Panc1 (cell line): ENCODE measurements around the gene SWI5. TPM values are rescaled to one million over a fixed set of nuclear protein-coding genes. Genes with fewer than 3 reads are reported as not detected.

Source experiments
- ATAC-seq: fragments of 200-7000 bp; cut with Tn5 transposase; 2 replicates; pipeline ENCODE4 v1.9.1; 2020; ENCODE audit warnings: mild to moderate bottlenecking, moderate library complexity
- BruUV-seq: library from RNA; stranded (reverse); fragments of 400-500 nt; replicated peaks from 2 replicates; lab custom pipeline; 2021; lab: Mats Ljungman, UMichigan
- CTCF ChIA-PET: fragments of 300-600 bp; sonication (Branson Sonifier 250); formaldehyde crosslinking; loops from one replicate; lab custom pipeline; 2022; ENCODE audit warnings: antibody characterized with exemption; lab: Charles Lee
- POLR2A ChIA-PET: fragments of 300-600 bp; sonication (Branson Sonifier 250); formaldehyde crosslinking; loops from one replicate; lab custom pipeline; 2022; ENCODE audit warnings: antibody characterized with exemption; lab: Charles Lee
- DNase-seq: peaks from one replicate; pipeline ENCODE4 v3.0.0-alpha.2; 2010; ENCODE audit warnings: low read depth, low spot score
- H3K27ac ChIP-seq: 2 replicates; pipeline ENCODE4 v1.5.1; 2011; ENCODE audit warnings: mild to moderate bottlenecking, low read length, inconsistent platforms
- H3K27me3 ChIP-seq: fragments of 200-500 bp; sonication (Bioruptor generic); 2 replicates; pipeline ENCODE4 v1.6.0; 2014; ENCODE audit warnings: low read length, inconsistent platforms; ENCODE audit not compliant: control insufficient read depth, insufficient read depth
- H3K36me3 ChIP-seq: fragments of 200-500 bp; sonication (Bioruptor generic); 2 replicates; pipeline ENCODE4 v1.5.1; 2014; ENCODE audit warnings: inconsistent platforms, mild to moderate bottlenecking, low read length, moderate library complexity; ENCODE audit not compliant: control insufficient read depth, insufficient read depth
- H3K4me1 ChIP-seq: 2 replicates; pipeline ENCODE4 v1.5.1; 2011; ENCODE audit warnings: inconsistent platforms, mild to moderate bottlenecking, low read length, moderate library complexity; ENCODE audit not compliant: control insufficient read depth, insufficient read depth
- H3K4me3 ChIP-seq, 2 experiments: 2 replicates each; pipeline ENCODE4 v1.5.1; 2011 to 2012; ENCODE audit warnings: low read depth in 2 of 2, low read length in 2 of 2, mild to moderate bottlenecking in 2 of 2, inconsistent platforms in 1 of 2, moderate library complexity in 1 of 2
- H3K9me3 ChIP-seq: fragments of 200-500 bp; sonication (Bioruptor generic); 2 replicates; pipeline ENCODE4 v1.5.1; 2014; ENCODE audit warnings: low read depth, mild to moderate bottlenecking, inconsistent platforms, low read length, moderate library complexity; ENCODE audit not compliant: control insufficient read depth, insufficient read depth
- CTCF ChIP-seq: fragments of 450-650 bp; IDR thresholded peaks from 2 replicates; pipeline ENCODE4 v1.5.1; 2017; ENCODE audit warnings: mild to moderate bottlenecking
- POLR2AphosphoS5 ChIP-seq: IDR thresholded peaks from 2 replicates; pipeline ENCODE4 v1.6.1; 2012; ENCODE audit warnings: mild to moderate bottlenecking, low read depth, low read length, moderate library complexity
- REST ChIP-seq, 2 experiments: IDR thresholded peaks; 2 replicates each; pipeline ENCODE4 v1.6.1; 2011 to 2012; ENCODE audit warnings: low read depth in 2 of 2, control low read depth in 1 of 2, low read length in 1 of 2, mild to moderate bottlenecking in 1 of 2, moderate library complexity in 1 of 2; ENCODE audit not compliant: insufficient read depth in 1 of 2
- SIN3A ChIP-seq: IDR thresholded peaks from 2 replicates; pipeline ENCODE4 v1.6.1; 2012; ENCODE audit warnings: low read depth, mild to moderate bottlenecking, low read length, moderate library complexity, borderline replicate concordance; ENCODE audit not compliant: insufficient read depth
- TCF7L2 ChIP-seq: IDR thresholded peaks from 2 replicates; pipeline ENCODE4 v1.6.1; 2011; ENCODE audit warnings: mild to moderate bottlenecking, low read depth, low read length, inconsistent platforms
- in situ Hi-C: cut with HindIII; loops from 2 replicates; pipeline ENCODE4 v1.10.0; 2016; ENCODE audit warnings: low sequenced_read_pairs, low pct_unique_long_range_greater_than_20kb
- intact Hi-C: fragments of 100-400 bp; cut with micrococcal nuclease; formaldehyde crosslinking; loops from one replicate; pipeline ENCODE4 v1.10.0; 2022; ENCODE audit not compliant: unreplicated experiment
- total RNA-seq: library from RNA; stranded (reverse); gene quantifications from one replicate; pipeline ENCODE4 v1.2.1, GENCODE V29; 2021; ENCODE audit not compliant: unreplicated experiment

Gene SWI5
- total RNA-seq, 1 experiment from 2014 or later: 28.3 TPM

- ChIA-PET CTCF (no interaction called here), POLR2A (no interaction called here)
- no TSS peak for BruUV-seq
- no peak for DNase-seq
- H3K27ac ChIP-seq: no peak overlapping the region
- H3K36me3 ChIP-seq: no peaks in the 10 kb centered on the region
- no peaks in the 10 kb centered on the region for H3K4me1 ChIP-seq
- no peak overlapping the region for H3K4me3 ChIP-seq
- intact Hi-C loops (no loop called here), in situ Hi-C loops (no loop called here)
- ATAC-seq: no peak
- H3K9me3 ChIP-seq: no peaks in the 10 kb centered on the region
- no peaks in the 10 kb centered on the region for H3K27me3 ChIP-seq
- no peak for TF ChIP-seq REST (IDR thresholded peaks at IDR 0.05; ENCODE audit: insufficient read depth in 1 of 2, low read depth in 2 of 2, low read length in 1 of 2)
- no peak for TF ChIP-seq POLR2AphosphoS5
These were observed 31.8 kb upstream of the SWI5 start for GRCh38 chr9:128244091-128244836.

GRCh38 chr9:128244837-128245231, 31.2 kb upstream of the SWI5 start:
- H3K9me3 ChIP-seq: no peaks in the 10 kb centered on the region
- ATAC-seq (0 out of 2 replicates have a peak, but pooled peaks have one; percentile 26), DNase-seq (no peak)
- no TSS peak for BruUV-seq
- H3K27me3 ChIP-seq: no peaks in the 10 kb centered on the region
- no peaks in the 10 kb centered on the region for H3K4me1 ChIP-seq
- intact Hi-C loops (no loop called here), in situ Hi-C loops (no loop called here)
- H3K36me3 ChIP-seq: no peaks in the 10 kb centered on the region
- TF ChIP-seq POLR2AphosphoS5 (no peak), SIN3A (no peak), TCF7L2 (no peak), REST (IDR thresholded peaks at IDR 0.05; ENCODE audit: insufficient read depth in 1 of 2, low read depth in 2 of 2, low read length in 1 of 2) (no peak), CTCF (no peak)
- H3K4me3 ChIP-seq: no peak overlapping the region
- CTCF ChIA-PET: no interaction called here
- POLR2A ChIA-PET: no interaction called here
- no peak overlapping the region for H3K27ac ChIP-seq
